HCT116 (cell line): ENCODE data around the gene ZSWIM9. TPM values are rescaled to one million over a fixed set of nuclear protein-coding genes. Genes with fewer than 3 reads are reported as not detected.

ENCODE experiments used
- ATAC-seq: fragments of 200-7000 bp; cut with Tn5 transposase; 2 replicates; pipeline ENCODE4 v1.9.1; 2020; ENCODE audit warnings: mild to moderate bottlenecking, moderate library complexity
- BruUV-seq: library from RNA; stranded (reverse); fragments of 400-500 nt; replicated peaks from 2 replicates; lab custom pipeline; 2021; lab: Mats Ljungman, UMichigan
- CTCF ChIA-PET: fragments of 300-600 bp; sonication (Branson Sonifier 250); formaldehyde crosslinking; loops from one replicate; lab custom pipeline; 2021; ENCODE audit warnings: antibody characterized with exemption; lab: Charles Lee
- POLR2A ChIA-PET: fragments of 300-600, 350-600 bp; sonication (Branson Sonifier 250); formaldehyde crosslinking; loops from one replicate; lab custom pipeline; 2021; ENCODE audit warnings: antibody characterized with exemption; lab: Charles Lee
- RAD21 ChIA-PET, 2 experiments: fragments of 300-600 bp; sonication (Branson Sonifier 250); formaldehyde crosslinking; loops; one replicate each; lab custom pipeline; 2023; ENCODE audit warnings: low total read pairs in 2 of 2; ENCODE audit not compliant: uncharacterized antibody in 2 of 2, unreplicated experiment in 2 of 2, low non-redundant PET in 1 of 2; lab: Charles Lee
- DNase-seq: peaks from one replicate; pipeline ENCODE4 v3.0.0-alpha.2; 2010; ENCODE audit warnings: low read depth, low spot score
- H2AFZ ChIP-seq: fragments of 200-600 bp; shearing (Covaris generic), sonication (generic); 2 replicates; pipeline ENCODE4 v1.6.1; 2017; ENCODE audit warnings: low read depth, mixed run types, mixed read lengths, antibody characterized with exemption, low read length; ENCODE audit not compliant: poor library complexity, severe bottlenecking
- H3K27ac ChIP-seq: 2 replicates; pipeline ENCODE4 v1.5.1; 2012; ENCODE audit warnings: low read depth, low read length
- H3K27me3 ChIP-seq: fragments of 200-600 bp; sonication (generic); 2 replicates; pipeline ENCODE4 v1.6.1; 2016; ENCODE audit warnings: mixed run types, low read length, mixed read lengths; ENCODE audit not compliant: insufficient read depth
- H3K36me3 ChIP-seq, 2 experiments: fragments of 200-500 bp in 1 of 2; fragments of 200-600 bp in 1 of 2; sonication (Bioruptor generic) in 1 of 2; sonication (generic) in 1 of 2; 2 replicates each; pipeline versions ENCODE4 v1.5.1 to v1.6.1; 2014 to 2016; ENCODE audit warnings: low read length in 2 of 2, inconsistent platforms in 1 of 2, mixed read lengths in 1 of 2, mixed run types in 1 of 2; ENCODE audit not compliant: insufficient read depth in 2 of 2, control insufficient read depth in 1 of 2
- H3K4me1 ChIP-seq, 2 experiments: fragments of 200-600 bp in 1 of 2; sonication (generic) in 1 of 2; 2 replicates each; pipeline versions ENCODE4 v1.5.1 to v1.6.1; 2012 to 2017; ENCODE audit warnings: low read length in 2 of 2, inconsistent platforms in 1 of 2, mild to moderate bottlenecking in 1 of 2, mixed read lengths in 1 of 2, mixed run types in 1 of 2, moderate library complexity in 1 of 2; ENCODE audit not compliant: insufficient read depth in 2 of 2, control insufficient read depth in 1 of 2
- H3K4me2 ChIP-seq: fragments of 200-600 bp; sonication (generic); 2 replicates; pipeline ENCODE4 v1.6.1; 2017; ENCODE audit warnings: mixed run types, low read length, mixed read lengths
- H3K4me3 ChIP-seq, 2 experiments: fragments of 200-600 bp in 1 of 2; sonication (generic) in 1 of 2; replicated peaks in 1 of 2; 2 replicates each; pipeline ENCODE4 v1.5.1; 2011 to 2016; ENCODE audit warnings: low read length in 2 of 2, control low read depth in 1 of 2, low read depth in 1 of 2, mild to moderate bottlenecking in 1 of 2, mixed read lengths in 1 of 2, mixed run types in 1 of 2
- H3K79me2 ChIP-seq: fragments of 200-600 bp; sonication (generic); 2 replicates; pipeline ENCODE4 v1.6.1; 2017; ENCODE audit warnings: mild to moderate bottlenecking, mixed run types, low read length, moderate library complexity, mixed read lengths; ENCODE audit not compliant: insufficient read depth
- H3K9ac ChIP-seq: fragments of 200-600 bp; sonication (generic); 2 replicates; pipeline ENCODE4 v1.6.1; 2016; ENCODE audit warnings: low read length, mixed read lengths
- H3K9me2 ChIP-seq: fragments of 200-600 bp; sonication (generic), shearing (Covaris generic); 2 replicates; pipeline ENCODE4 v1.6.1; 2017; ENCODE audit warnings: mixed run types, mild to moderate bottlenecking, moderate library complexity; ENCODE audit not compliant: insufficient read depth
- H3K9me3 ChIP-seq, 2 experiments: fragments of 200-500 bp in 1 of 2; fragments of 200-600 bp in 1 of 2; sonication (Bioruptor generic) in 1 of 2; sonication (generic) in 1 of 2; 2 replicates each; pipeline ENCODE4 v1.6.1; 2014 to 2017; ENCODE audit warnings: low read length in 2 of 2, mixed read lengths in 2 of 2, inconsistent platforms in 1 of 2, low read depth in 1 of 2, mild to moderate bottlenecking in 1 of 2, mixed run types in 1 of 2, moderate library complexity in 1 of 2; ENCODE audit not compliant: control insufficient read depth in 1 of 2, insufficient read depth in 1 of 2
- H4K20me1 ChIP-seq: fragments of 200-600 bp; sonication (generic), shearing (Covaris generic); 2 replicates; pipeline ENCODE4 v1.6.1; 2017; ENCODE audit warnings: mixed run types, mild to moderate bottlenecking, moderate library complexity; ENCODE audit not compliant: insufficient read depth
- CBX3 ChIP-seq: IDR thresholded peaks from 2 replicates; pipeline ENCODE4 v1.6.1; 2012; ENCODE audit warnings: low read depth
- CEBPB ChIP-seq: IDR thresholded peaks from 2 replicates; pipeline ENCODE4 v1.6.1; 2012; ENCODE audit warnings: low read depth
- ELF1 ChIP-seq: IDR thresholded peaks from 2 replicates; pipeline ENCODE4 v1.6.1; 2012; ENCODE audit warnings: low read depth, borderline replicate concordance
- FOSL1 ChIP-seq: IDR thresholded peaks from 2 replicates; pipeline ENCODE4 v1.6.1; 2012; ENCODE audit warnings: low read depth
- POLR2A ChIP-seq: IDR thresholded peaks from 2 replicates; pipeline ENCODE4 v1.7.0; 2011; ENCODE audit warnings: borderline replicate concordance; ENCODE audit not compliant: insufficient read depth, insufficient read length; ENCODE audit errors: extremely low read depth
- POLR2AphosphoS5 ChIP-seq: IDR thresholded peaks from 2 replicates; pipeline ENCODE4 v1.6.1; 2011; ENCODE audit warnings: mild to moderate bottlenecking, low read depth, low read length, moderate library complexity
- RAD21 ChIP-seq: IDR thresholded peaks from 2 replicates; pipeline ENCODE4 v1.6.1; 2012; ENCODE audit warnings: low read depth, mild to moderate bottlenecking
- REST ChIP-seq: IDR thresholded peaks from 2 replicates; pipeline ENCODE4 v1.6.1; 2012; ENCODE audit warnings: low read depth
- SIN3A ChIP-seq: IDR thresholded peaks from 2 replicates; pipeline ENCODE4 v1.6.1; 2012; ENCODE audit warnings: low read depth
- SP1 ChIP-seq: IDR thresholded peaks from 2 replicates; pipeline ENCODE4 v1.6.1; 2012; ENCODE audit warnings: low read depth
- YY1 ChIP-seq: IDR thresholded peaks from 2 replicates; pipeline ENCODE4 v1.6.1; 2011; ENCODE audit warnings: low read length, low read depth, moderate library complexity, mild to moderate bottlenecking; ENCODE audit not compliant: insufficient replicate concordance; ENCODE audit errors: extremely low read depth
- ZBTB33 ChIP-seq: IDR thresholded peaks from 2 replicates; pipeline ENCODE4 v1.6.1; 2011; ENCODE audit warnings: mild to moderate bottlenecking, low read length, moderate library complexity; ENCODE audit not compliant: insufficient replicate concordance; ENCODE audit errors: extremely low read depth
- ZFX ChIP-seq: fragments of 450-650 bp; IDR thresholded peaks from 2 replicates; pipeline ENCODE4 v1.6.1; 2017
- intact Hi-C: fragments of 100-400 bp; cut with micrococcal nuclease; formaldehyde crosslinking; loops from 2 replicates; pipeline ENCODE4 v1.10.0; 2022
- total RNA-seq: library from RNA; stranded (reverse); gene quantifications from one replicate; pipeline ENCODE4 v1.2.1, GENCODE V29; 2021; ENCODE audit not compliant: unreplicated experiment
- TF ChIP-seq, protein P1 (sequence below): IDR thresholded peaks from 2 replicates; pipeline ENCODE4 v1.6.1; 2012
- TF ChIP-seq, protein P2 (sequence below): IDR thresholded peaks from 2 replicates; pipeline ENCODE4 v1.6.1; 2012

ZSWIM9 gene
- total RNA-seq, 1 experiment from 2014 or later, result 10.2 TPM

GRCh38 chr19:48136547-48136946 lies 33.9 kb upstream of the ZSWIM9 start (continued):
- no peak for TF ChIP-seq POLR2A
- no peak for TF ChIP-seq FOSL1
- no peak for TF ChIP-seq ZFX
- no peak for TF ChIP-seq REST
- TF ChIP-seq, protein P1, sequence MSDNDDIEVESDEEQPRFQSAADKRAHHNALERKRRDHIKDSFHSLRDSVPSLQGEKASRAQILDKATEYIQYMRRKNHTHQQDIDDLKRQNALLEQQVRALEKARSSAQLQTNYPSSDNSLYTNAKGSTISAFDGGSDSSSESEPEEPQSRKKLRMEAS, result no peak

DNA sequence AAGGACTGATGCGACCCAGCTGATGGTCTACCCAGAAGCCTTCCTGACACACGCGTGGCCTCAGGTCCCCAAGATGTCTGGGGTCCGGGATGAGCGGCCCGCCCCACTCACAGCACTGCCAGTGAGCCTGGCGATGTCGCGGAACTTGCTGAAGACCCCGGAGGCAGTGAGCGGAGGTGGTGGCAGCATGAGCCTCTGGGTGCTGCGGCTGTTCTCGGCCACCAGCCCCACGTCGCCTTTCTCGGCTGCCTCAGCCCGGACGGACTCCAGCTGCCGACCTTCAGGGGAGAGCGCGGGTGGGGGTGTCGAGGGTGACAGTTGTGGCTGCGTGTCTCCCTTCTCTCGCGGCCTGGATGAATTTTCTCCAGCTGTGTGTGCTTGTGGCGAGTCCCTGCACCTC lies 33.1 kb upstream of the ZSWIM9 start:
- Histone ChIP-seq H3K4me2 (no peak overlapping the region), H3K9me2 (no peaks in the 10 kb centered on the region), H4K20me1 (no peaks in the 10 kb centered on the region), H3K27ac (no peak overlapping the region), H3K36me3 (peaks cover 3 to 9% of the 10 kb centered on the region in 2 experiments; a peak in 3 of 4 replicates), H3K27me3 (no peaks in the 10 kb centered on the region), H3K4me3 (no peak overlapping the region)
- DNase-seq, result no peak
- no peak for ATAC-seq
- ChIA-PET POLR2A (no interaction called here), CTCF (no interaction called here)
- BruUV-seq, result no TSS peak
- TF ChIP-seq POLR2A, result no peak
- TF ChIP-seq SIN3A, result no peak
- TF ChIP-seq CBX3, result no peak
- no peak for TF ChIP-seq RAD21
- no peak for TF ChIP-seq YY1
- no peak for TF ChIP-seq SP1
- TF ChIP-seq, protein P1, result no peak
- TF ChIP-seq, protein P2, sequence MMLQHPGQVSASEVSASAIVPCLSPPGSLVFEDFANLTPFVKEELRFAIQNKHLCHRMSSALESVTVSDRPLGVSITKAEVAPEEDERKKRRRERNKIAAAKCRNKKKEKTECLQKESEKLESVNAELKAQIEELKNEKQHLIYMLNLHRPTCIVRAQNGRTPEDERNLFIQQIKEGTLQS, result no peak
- TF ChIP-seq ELF1, result no peak
- no peak for TF ChIP-seq POLR2AphosphoS5
- TF ChIP-seq CEBPB, result no peak
- no peak for TF ChIP-seq ZBTB33
- TF ChIP-seq, all 23 proteins: peak for 0
- RAD21 ChIA-PET, result no interaction called here
- H3K9me3 ChIP-seq, result no peaks in the 10 kb centered on the region
- no peak overlapping the region for H3K9ac ChIP-seq
- no peaks in the 10 kb centered on the region for H3K79me2 ChIP-seq
- intact Hi-C loops, result no loop called here
- no peak overlapping the region for H2AFZ ChIP-seq
- no peaks in the 10 kb centered on the region for H3K4me1 ChIP-seq
